OCI-LY1 (cell line): ENCODE data around the gene TGFBR1.

ENCODE experiments used
- H2AFZ ChIP-seq: fragments of 200-600 bp; sonication (generic), shearing (Covaris generic); 2 replicates; pipeline ENCODE4 v1.6.0; 2014; ENCODE audit warnings: antibody characterized with exemption, mild to moderate bottlenecking, low read length
- H3F3A ChIP-seq: fragments of 200-600 bp; sonication (generic), shearing (Covaris generic); 2 replicates; pipeline ENCODE4 v1.6.0; 2014; ENCODE audit warnings: mild to moderate bottlenecking, antibody characterized with exemption, low read length, moderate library complexity; ENCODE audit not compliant: insufficient read depth
- H3K27ac ChIP-seq: fragments of 200-600 bp; sonication (generic); 2 replicates; pipeline ENCODE4 v1.5.1; 2014; ENCODE audit warnings: low read length, mixed run types, mild to moderate bottlenecking, low read depth; ENCODE audit not compliant: poor library complexity, severe bottlenecking
- H3K27me3 ChIP-seq: fragments of 200-600 bp; sonication (generic); 2 replicates; pipeline ENCODE4 v1.6.0; 2014; ENCODE audit warnings: antibody characterized with exemption, mild to moderate bottlenecking, low read length, moderate library complexity; ENCODE audit not compliant: insufficient read depth
- H3K36me3 ChIP-seq: fragments of 200-600 bp; sonication (generic); 2 replicates; pipeline ENCODE4 v1.6.1; 2014; ENCODE audit warnings: mild to moderate bottlenecking, antibody characterized with exemption, low read length, moderate library complexity, mixed read lengths; ENCODE audit not compliant: insufficient read depth
- H3K4me1 ChIP-seq: fragments of 200-600 bp; sonication (generic); 2 replicates; pipeline ENCODE4 v1.5.1; 2014; ENCODE audit warnings: mild to moderate bottlenecking, low read length, moderate library complexity; ENCODE audit not compliant: insufficient read depth, severe bottlenecking
- H3K4me2 ChIP-seq: fragments of 200-600 bp; sonication (generic), shearing (Covaris generic); 2 replicates; pipeline ENCODE4 v1.6.1; 2014; ENCODE audit warnings: low read length
- H3K4me3 ChIP-seq: fragments of 200-600 bp; sonication (generic); 2 replicates; pipeline ENCODE4 v1.5.1; 2014; ENCODE audit warnings: low read length, low read depth, mild to moderate bottlenecking, mixed read lengths; ENCODE audit not compliant: poor library complexity, severe bottlenecking
- H3K79me2 ChIP-seq: fragments of 200-600 bp; shearing (Covaris generic); 2 replicates; pipeline ENCODE4 v1.6.1; 2016; ENCODE audit warnings: mixed run types, low read length, mixed read lengths; ENCODE audit not compliant: insufficient read depth
- H3K9ac ChIP-seq: fragments of 200-600 bp; sonication (generic), shearing (Covaris generic); 2 replicates; pipeline ENCODE4 v1.6.1; 2014; ENCODE audit warnings: mild to moderate bottlenecking, low read length, mixed read lengths
- H3K9me2 ChIP-seq: fragments of 200-600 bp; sonication (generic), shearing (Covaris generic); 2 replicates; pipeline ENCODE4 v1.6.1; 2014; ENCODE audit warnings: low read depth, mild to moderate bottlenecking, low read length, mixed read lengths
- H3K9me3 ChIP-seq: fragments of 200-600 bp; shearing (Covaris generic); 2 replicates; pipeline ENCODE4 v1.6.1; 2014; ENCODE audit warnings: low read length, mixed read lengths
- H4K20me1 ChIP-seq: fragments of 200-600 bp; sonication (generic), shearing (Covaris generic); 2 replicates; pipeline ENCODE4 v1.6.0; 2016; ENCODE audit warnings: mild to moderate bottlenecking, low read length; ENCODE audit not compliant: insufficient read depth
- CTCF ChIP-seq: fragments of 200-600 bp; sonication (generic), shearing (Covaris generic); IDR thresholded peaks from 2 replicates; pipeline ENCODE4 v1.5.1; 2017; ENCODE audit warnings: mild to moderate bottlenecking, antibody characterized with exemption, low read length, moderate library complexity, mixed read lengths
- EZH2 ChIP-seq: fragments of 200-600 bp; sonication (generic), shearing (Covaris generic); IDR thresholded peaks from 2 replicates; pipeline ENCODE4 v1.8.0; 2017; ENCODE audit warnings: borderline replicate concordance, mixed run types, mild to moderate bottlenecking, antibody characterized with exemption, low read length, moderate library complexity, mixed read lengths

The TGFBR1 gene

GRCh38 chr9:99154356-99154755 is 49.4 kb downstream of the TGFBR1 start:
- no peaks in the 10 kb centered on the region for H4K20me1 ChIP-seq

GRCh38 chr9:99155736-99156135 is 50.8 kb downstream of the TGFBR1 start:
- Histone ChIP-seq H3K9me3 (no peaks in the 10 kb centered on the region), H3K4me3 (no peak overlapping the region), H3K9me2 (no peaks in the 10 kb centered on the region), H3F3A (no peaks in the 10 kb centered on the region), H3K36me3 (peaks cover 22% of the 10 kb centered on the region), H3K4me1 (no peaks in the 10 kb centered on the region), H3K79me2 (no peaks in the 10 kb centered on the region), H3K9ac (no peak overlapping the region), H4K20me1 (no peaks in the 10 kb centered on the region), H3K4me2 (no peak overlapping the region), H2AFZ (no peak overlapping the region), H3K27me3 (no peaks in the 10 kb centered on the region), H3K27ac (no peak overlapping the region)
- no peak for TF ChIP-seq CTCF
- TF ChIP-seq EZH2, result no peak

More at GRCh38 chr9:99154356-99154755, 49.4 kb downstream of the TGFBR1 start:
- Histone ChIP-seq H3K27me3 (no peaks in the 10 kb centered on the region), H2AFZ (no peak overlapping the region), H3K4me3 (no peak overlapping the region), H3K9me3 (no peaks in the 10 kb centered on the region), H3K79me2 (no peaks in the 10 kb centered on the region), H3F3A (no peaks in the 10 kb centered on the region), H3K36me3 (peaks cover 33% of the 10 kb centered on the region), H3K4me1 (no peaks in the 10 kb centered on the region), H3K4me2 (no peak overlapping the region), H3K9me2 (no peaks in the 10 kb centered on the region), H3K27ac (no peak overlapping the region), H3K9ac (no peak overlapping the region)
- no peak for TF ChIP-seq EZH2
- no peak for TF ChIP-seq CTCF

- Histone ChIP-seq H3K9ac (no peak overlapping the region), H3F3A (no peaks in the 10 kb centered on the region), H3K27ac (no peak overlapping the region), H3K4me2 (no peak overlapping the region), H3K4me3 (no peak overlapping the region), H3K79me2 (no peaks in the 10 kb centered on the region), H3K27me3 (no peaks in the 10 kb centered on the region), H3K9me3 (no peaks in the 10 kb centered on the region), H3K4me1 (no peaks in the 10 kb centered on the region), H4K20me1 (no peaks in the 10 kb centered on the region), H3K36me3 (no peaks in the 10 kb centered on the region), H2AFZ (no peak overlapping the region), H3K9me2 (no peaks in the 10 kb centered on the region)
- no peak for TF ChIP-seq CTCF
- TF ChIP-seq EZH2, result no peak
Observed at GRCh38 chr9:99158629-99159028, 53.7 kb downstream of the TGFBR1 start.
